ENCODE data around the gene PRDM16. TPM values are rescaled to one million over a fixed set of nuclear protein-coding genes. Genes with fewer than 3 reads are reported as not detected.

PRDM16 gene
- total and polyA plus RNA-seq, 2 experiments from 2014 or later = 0.14 to 0.16 TPM

DNA sequence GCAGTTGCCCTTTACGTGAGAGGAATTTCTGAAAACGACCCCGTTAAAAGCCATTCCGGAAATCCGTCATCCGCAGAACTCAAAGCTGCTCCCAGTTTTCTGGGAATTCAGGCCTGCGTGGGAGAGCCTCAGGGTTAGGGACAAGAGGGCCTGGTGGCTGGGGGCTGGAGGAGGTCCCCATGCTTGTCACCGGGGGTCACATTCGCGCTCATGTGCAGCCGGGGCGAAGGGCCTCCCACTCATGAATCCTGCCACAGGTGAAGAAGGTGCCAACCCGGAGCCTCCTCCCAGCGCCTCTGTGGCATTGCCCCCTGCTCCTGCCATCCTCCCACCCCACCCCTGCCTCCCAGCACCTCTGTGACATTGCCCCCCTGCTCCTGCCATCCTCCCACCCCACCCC lies 98.3 kb downstream of the PRDM16 start (continued):
- TF ChIP-seq, protein P1, sequence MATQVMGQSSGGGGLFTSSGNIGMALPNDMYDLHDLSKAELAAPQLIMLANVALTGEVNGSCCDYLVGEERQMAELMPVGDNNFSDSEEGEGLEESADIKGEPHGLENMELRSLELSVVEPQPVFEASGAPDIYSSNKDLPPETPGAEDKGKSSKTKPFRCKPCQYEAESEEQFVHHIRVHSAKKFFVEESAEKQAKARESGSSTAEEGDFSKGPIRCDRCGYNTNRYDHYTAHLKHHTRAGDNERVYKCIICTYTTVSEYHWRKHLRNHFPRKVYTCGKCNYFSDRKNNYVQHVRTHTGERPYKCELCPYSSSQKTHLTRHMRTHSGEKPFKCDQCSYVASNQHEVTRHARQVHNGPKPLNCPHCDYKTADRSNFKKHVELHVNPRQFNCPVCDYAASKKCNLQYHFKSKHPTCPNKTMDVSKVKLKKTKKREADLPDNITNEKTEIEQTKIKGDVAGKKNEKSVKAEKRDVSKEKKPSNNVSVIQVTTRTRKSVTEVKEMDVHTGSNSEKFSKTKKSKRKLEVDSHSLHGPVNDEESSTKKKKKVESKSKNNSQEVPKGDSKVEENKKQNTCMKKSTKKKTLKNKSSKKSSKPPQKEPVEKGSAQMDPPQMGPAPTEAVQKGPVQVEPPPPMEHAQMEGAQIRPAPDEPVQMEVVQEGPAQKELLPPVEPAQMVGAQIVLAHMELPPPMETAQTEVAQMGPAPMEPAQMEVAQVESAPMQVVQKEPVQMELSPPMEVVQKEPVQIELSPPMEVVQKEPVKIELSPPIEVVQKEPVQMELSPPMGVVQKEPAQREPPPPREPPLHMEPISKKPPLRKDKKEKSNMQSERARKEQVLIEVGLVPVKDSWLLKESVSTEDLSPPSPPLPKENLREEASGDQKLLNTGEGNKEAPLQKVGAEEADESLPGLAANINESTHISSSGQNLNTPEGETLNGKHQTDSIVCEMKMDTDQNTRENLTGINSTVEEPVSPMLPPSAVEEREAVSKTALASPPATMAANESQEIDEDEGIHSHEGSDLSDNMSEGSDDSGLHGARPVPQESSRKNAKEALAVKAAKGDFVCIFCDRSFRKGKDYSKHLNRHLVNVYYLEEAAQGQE (IDR thresholded peaks at IDR 0.05; ENCODE audit: unreplicated experiment) = no peak
- TF ChIP-seq, protein P2, sequence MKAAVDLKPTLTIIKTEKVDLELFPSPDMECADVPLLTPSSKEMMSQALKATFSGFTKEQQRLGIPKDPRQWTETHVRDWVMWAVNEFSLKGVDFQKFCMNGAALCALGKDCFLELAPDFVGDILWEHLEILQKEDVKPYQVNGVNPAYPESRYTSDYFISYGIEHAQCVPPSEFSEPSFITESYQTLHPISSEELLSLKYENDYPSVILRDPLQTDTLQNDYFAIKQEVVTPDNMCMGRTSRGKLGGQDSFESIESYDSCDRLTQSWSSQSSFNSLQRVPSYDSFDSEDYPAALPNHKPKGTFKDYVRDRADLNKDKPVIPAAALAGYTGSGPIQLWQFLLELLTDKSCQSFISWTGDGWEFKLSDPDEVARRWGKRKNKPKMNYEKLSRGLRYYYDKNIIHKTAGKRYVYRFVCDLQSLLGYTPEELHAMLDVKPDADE (IDR thresholded peaks at IDR 0.05) = no peak

DNA sequence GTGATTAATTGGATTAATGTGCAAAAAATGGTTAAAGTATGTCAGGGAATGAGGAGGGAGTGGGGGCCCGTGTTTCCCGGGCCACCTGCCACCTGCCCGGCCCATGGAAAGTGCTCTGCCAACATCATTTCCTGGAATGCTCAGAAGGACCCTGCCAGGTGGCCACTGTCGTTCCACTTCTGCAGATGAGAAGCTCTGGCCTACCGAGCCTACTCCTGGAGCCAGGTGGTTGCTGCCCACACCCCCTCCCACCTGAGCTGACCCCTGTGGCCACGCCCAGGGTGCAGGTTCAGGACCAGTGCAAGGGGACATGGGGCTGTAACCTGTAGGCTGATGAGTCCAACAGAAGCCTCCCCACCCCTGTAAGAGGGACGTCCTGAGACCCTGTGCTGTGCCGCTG lies 99.7 kb downstream of the PRDM16 start:
- TF ChIP-seq ZNF462 (CRISPR knock-in tag; IDR thresholded peaks at IDR 0.05) (no peak), JUNB (IDR thresholded peaks at IDR 0.05; ENCODE audit: unreplicated experiment) (no peak), EZH2 (IDR thresholded peaks at IDR 0.05; ENCODE audit: low read depth, unreplicated experiment) (no peak), POLR2AphosphoS5 (IDR thresholded peaks at IDR 0.05; ENCODE audit: low read depth) (no peak), NANOG (IDR thresholded peaks at IDR 0.05; ENCODE audit: borderline replicate concordance) (no peak)
- DNase-seq (ENCODE audit: low spot score) = no peak
- no peaks in the 10 kb centered on the region for H3F3A ChIP-seq (replicated peaks; ENCODE audit: low read depth)
- H3K9me3 Mint-ChIP-seq = peaks cover under 1% of the 10 kb centered on the region; the same call in 1 of the 3 replicates
- no peak overlapping the region for H3K4me3 ChIP-seq
- no peaks in the 10 kb centered on the region for H3K27me3 ChIP-seq (ENCODE audit: insufficient read depth)
- no peaks in the 10 kb centered on the region for H3K9me2 ChIP-seq (ENCODE audit: insufficient read depth)
- no peak overlapping the region for H3K4me2 ChIP-seq
- H4K20me1 ChIP-seq (replicated peaks; ENCODE audit: insufficient read depth) = no peaks in the 10 kb centered on the region
- no peak overlapping the region for H3K27ac Mint-ChIP-seq
- peaks cover 6% of the 10 kb centered on the region for H3K27me3 Mint-ChIP-seq (ENCODE audit: insufficient read depth, low read depth, poor library complexity)
- ATAC-seq = no peak
- H2AFZ ChIP-seq = no peak overlapping the region
- peaks cover 6% of the 10 kb centered on the region; the same call in 2 of the 3 replicates for H3K4me1 Mint-ChIP-seq
- H3K4me1 ChIP-seq (ENCODE audit: insufficient read depth) = no peaks in the 10 kb centered on the region
- no peaks in the 10 kb centered on the region for H3K79me2 ChIP-seq (replicated peaks; ENCODE audit: insufficient read depth)
- H3K4me3 Mint-ChIP-seq = no peak overlapping the region
- H3K36me3 ChIP-seq (ENCODE audit: insufficient read depth) = no peaks in the 10 kb centered on the region
- no peaks in the 10 kb centered on the region for H3K36me3 Mint-ChIP-seq (ENCODE audit: low read depth)
- H3K27ac ChIP-seq (ENCODE audit: low read depth) = no peak overlapping the region

Data from GM23338 (cell line).